ENCODE data around the gene LRRC34.

GRCh38 chr3:169835533-169835932, 22.8 kb upstream of the LRRC34 start:
- no peak for TF ChIP-seq CTCF (IDR thresholded peaks at IDR 0.05)
- TF ChIP-seq POLR2A (IDR thresholded peaks at IDR 0.05): no peak

Data from transverse colon (tissue), 3 donors.